ENCODE results near the gene DFFA.
"Not testable (repeated sequence)": the region's sequence is repeated elsewhere in the genome, so short reads cannot be mapped to it uniquely, and the experiment has no call there.

The DFFA gene, protein sequence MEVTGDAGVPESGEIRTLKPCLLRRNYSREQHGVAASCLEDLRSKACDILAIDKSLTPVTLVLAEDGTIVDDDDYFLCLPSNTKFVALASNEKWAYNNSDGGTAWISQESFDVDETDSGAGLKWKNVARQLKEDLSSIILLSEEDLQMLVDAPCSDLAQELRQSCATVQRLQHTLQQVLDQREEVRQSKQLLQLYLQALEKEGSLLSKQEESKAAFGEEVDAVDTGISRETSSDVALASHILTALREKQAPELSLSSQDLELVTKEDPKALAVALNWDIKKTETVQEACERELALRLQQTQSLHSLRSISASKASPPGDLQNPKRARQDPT

DNA sequence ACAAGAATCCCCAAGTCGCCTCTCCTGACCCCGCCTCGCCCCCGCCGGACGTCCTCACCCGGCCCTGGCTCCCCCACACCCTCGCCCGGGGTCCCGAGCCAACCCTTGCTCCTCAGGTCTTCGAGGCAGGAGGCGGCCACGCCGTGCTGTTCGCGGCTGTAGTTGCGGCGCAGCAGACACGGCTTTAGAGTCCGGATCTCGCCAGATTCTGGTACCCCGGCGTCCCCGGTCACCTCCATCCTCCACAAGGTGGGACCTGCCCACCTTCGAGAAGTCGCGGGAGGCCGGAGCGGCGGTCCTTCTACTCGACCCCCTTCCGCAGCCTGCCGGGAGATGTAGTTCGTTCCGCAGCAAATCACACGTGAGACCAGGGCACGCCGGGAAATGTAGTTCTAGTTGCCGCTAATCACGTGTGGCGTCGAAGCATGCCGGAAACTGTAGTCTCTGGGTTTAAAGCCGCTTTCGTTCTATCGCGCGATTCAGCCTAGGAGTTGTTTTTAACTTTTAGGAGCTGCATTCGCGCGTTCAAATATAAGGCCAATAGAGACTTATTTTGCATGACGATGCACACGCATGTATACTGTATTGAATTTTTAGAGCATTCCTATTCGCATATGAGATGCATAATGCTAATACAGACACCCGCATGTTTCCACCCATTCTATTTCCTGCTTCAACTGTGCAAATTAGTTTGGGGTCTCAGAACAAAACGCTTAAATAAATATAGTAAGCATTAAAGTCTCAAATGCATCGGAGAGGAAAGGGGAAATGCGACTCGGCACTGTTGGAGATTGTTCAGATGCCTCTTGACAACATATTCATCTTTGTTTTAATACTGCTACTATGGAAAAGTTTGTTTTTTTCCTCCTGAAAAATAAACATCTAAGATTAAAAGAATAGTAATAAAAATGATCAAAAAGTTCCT, at the start of gene DFFA:
DFFA (minus strand) TSS at position 310 of the 925 bp plus-strand sequence; CDS start at position 239, 71 bp downstream.
- peak; percentile 42 for DNase-seq

DNA sequence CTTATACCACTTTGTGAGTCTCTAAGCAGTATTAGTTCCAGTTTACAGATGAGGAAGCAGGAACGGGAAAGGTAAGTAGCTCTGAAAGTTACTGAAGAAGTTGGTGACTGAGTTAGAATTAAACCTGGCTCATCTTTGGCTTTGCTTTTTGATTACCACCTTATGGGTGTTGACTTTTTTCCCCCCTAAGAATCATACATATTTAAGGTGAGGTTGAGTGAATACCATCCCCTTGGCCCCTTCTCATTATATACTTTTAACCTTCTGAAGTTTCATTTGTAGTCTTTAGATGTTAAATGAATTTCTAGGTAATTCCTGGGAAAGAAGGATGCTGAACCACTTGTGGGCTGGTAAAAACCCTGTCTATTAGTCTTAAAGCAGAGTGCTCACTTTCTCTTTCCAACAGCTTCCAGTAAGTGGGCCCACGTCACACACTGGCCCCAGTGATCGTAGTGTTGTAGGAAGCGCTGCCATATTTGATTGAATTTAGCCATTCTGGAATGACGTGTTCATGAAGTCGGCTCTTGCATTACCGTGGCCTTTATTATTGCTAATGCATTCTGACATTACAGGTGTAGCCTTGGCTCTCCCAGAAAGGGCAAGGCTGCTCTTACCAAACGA, 49.3 kb upstream of the DFFA start:
- DNase-seq, result no peak

DNA sequence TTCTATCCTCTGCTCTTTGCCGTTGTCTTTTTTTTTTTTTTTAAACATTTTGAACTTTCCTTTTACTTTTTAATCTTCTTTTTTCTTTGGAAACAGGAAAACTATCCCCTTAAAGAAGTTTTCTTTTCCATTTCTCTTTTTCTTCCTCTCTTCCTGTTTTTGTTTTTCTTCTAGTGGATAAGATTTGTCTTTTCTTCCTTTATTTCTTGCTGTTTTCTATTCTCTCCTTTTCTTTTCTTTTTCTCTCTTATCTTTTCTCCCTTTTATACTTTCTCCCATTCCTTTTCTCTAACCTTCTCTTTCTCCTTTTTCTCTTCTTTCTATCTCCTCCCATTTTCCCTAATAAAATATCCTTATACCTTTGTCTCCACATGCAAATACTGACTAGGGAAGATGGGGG, 48.6 kb upstream of the DFFA start:
- DNase-seq, result no peak

DNA sequence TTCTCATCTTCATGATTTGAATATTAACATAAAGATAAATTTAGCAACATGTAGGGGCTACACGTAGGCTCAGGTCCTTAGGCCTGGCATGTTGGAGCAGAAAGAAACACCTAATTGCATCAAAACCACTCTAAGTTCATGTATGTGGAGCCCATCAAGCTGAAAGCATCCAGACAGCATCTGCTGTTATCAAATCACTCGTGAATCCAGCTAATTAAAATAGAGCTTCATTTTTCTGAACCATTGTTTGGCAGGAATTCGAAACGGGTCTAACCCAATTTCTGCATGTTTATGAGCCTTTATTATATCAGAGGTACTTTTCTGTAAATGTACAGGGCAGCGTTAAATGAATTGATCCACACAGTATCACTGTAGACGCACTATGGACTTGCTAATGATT, 48.2 kb upstream of the DFFA start:
- no peak for DNase-seq

DNA sequence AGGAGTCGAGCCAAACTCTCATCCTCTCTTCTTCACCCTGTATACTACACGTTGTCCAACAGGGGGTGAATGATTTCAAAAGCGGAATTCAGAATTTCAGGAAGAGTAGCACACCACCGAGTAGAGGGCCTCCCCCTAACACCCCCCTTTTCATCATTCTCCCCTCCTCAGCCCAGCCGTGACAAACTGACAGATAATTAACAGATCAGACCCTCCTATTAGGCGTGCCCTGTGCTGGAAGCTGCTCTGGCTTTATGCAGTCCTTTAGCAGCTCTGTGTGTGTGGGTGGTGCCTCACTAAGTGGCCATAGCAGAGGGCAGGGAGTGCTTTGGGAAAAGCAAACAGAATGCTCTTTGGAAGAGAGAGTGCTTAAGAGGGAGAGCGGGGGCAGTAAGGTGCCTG, 46.7 kb upstream of the DFFA start:
- no peak for DNase-seq

DNA sequence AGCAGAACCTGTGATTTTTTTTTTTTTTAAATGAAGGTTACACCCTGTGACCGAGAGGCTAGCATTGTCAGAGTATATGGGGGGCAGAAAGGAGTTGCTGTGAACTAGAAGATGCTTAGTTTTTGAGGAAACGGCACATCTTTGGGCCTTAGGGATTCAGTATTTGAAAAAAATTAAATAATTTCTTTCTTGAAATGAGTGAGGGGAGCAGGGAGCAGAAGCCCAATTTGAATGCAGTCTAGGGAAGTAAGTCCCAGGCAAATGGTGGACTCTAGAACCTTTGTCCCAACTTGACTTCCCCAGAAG, 45.3 kb upstream of the DFFA start:
- no peak for DNase-seq

DNA sequence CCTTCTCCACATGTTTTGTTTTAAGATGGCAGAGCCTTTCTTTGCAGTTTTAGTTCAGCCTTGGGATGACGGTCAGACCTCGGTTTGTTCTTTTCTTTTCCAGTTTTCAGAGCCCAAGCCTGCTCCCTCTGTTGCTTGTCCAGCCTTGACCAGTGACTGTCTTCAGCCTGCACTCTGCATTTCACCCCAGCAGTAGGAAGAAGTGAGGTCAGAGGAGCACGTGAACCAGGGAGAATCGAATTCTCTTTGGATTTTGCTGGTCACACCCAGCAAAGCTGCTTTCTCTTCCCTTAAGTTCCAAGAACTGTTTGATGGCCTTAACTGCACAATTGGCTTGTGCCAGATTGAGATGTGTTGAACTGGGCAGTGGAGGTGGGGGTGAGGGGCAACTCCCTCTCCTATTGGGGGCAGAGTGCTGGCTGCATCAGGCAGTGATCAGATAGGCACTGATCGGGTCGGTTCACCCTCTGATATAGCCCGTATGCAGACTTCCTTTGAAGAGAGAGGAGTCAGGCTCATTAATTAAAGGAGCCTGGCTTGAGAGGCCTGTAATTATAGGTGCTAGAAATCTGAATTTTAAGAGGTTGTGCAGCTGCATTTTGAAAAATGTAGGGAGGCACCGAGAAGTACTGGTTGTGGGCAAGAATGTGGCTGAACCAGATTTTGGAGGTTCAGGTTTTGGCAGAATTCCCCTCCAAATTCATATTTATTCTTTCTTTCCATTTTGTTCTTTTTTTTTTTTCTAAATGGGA, 44.8 kb upstream of the DFFA start:
- no peak for DNase-seq

DNA sequence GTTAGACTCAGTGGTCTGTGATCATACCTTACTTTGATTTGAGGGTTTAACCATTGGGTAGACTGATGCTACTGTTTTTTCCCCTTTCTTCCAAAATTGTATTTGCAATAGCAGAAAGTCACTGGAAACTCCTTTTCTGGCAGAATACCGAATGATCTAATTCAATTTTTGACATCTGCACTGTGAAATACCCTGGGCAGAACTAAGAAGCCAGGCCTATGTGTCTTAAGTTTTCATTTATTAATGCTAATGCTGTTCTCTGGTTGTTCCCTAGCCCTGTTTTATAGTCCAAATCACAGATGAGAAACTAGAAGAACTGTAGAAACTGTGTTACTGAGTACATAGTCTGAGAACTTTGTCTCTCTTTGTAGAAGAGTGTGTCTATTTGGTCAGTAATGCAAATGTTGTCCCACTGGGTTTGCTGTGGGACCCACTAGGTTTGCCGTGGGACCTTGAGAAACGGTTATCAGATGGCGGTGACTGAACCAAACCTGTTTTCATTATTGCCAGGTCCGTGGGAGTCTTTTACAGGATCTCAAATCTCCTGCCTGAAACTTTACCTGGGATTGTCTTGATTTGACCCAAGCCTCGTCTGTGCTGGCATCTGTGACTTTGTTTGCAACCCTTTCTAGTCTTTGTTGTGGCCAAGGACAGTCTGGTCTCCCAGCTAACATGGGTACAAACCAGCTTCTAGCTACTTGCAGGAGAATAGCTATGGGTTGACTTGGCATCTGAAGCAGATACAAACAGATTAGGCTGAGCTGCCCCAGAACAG, 43.8 kb upstream of the DFFA start:
- DNase-seq, result no peak

DNA sequence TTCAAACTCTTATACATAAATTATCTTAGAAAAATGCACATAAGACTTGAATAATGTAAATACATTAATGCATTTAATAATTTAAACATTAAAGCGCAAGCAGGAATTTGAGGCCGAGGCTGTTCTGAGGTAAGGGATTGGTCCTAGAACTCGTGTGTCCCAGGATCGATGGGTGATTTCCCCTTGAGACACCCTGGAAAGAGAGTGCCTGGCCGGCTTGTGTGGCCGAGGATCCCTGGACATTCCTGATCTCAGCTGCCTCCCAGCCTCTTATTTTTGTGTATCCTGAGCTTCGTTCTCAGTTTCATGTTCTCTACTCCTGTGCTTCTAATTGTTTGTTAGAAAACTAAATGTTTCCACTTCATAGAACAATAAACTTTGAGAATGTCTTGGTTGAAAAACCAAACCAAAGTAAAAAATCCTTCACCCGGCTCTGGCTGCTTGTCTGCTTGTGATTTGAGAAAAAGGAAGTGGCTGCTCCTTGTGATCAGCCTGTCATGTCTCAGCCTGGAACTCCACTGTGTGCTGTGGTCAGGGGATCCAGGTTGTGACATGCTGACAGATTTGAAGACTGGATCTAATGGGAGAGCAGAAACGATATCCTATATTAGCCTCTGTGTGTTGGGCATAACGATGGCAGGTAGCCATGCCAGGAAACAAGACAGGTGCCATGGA, 43.1 kb upstream of the DFFA start:
- no peak for DNase-seq

DNA sequence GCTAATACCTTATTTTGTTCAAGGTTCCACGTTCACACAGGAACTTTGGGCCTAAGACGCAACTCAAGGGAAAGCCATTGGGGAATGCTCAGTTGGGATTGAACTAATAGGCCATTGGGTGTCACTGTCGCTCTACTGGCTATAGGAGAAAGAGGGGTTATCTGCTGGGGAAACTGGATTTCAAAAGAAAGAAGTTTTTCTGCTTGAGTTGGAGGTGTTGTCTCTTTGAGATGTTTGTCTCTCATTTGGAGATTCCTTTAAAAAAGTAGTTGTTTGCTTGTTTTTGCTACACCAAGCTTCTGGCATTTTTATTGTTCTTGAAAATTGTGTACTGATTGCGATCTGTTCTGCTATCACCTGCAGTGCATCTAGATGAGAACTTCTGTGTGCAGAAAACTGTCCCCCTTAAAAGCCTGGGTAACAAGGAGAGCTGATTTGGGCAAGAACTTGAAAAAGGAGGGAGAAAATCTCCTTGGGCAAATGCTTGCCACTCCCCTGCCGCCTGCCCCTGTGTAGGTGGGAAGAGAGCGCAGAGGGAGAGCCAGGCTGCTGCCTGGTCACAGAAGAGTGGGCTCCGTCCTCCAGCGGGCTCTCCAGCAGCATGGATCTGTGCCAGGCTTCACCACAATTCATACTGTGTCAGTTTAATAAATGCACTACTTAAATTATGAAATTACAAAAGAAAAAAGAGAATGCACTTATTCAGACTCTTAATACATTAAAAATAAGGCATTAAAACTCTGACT, 42.3 kb upstream of the DFFA start:
- no peak for DNase-seq

DNA sequence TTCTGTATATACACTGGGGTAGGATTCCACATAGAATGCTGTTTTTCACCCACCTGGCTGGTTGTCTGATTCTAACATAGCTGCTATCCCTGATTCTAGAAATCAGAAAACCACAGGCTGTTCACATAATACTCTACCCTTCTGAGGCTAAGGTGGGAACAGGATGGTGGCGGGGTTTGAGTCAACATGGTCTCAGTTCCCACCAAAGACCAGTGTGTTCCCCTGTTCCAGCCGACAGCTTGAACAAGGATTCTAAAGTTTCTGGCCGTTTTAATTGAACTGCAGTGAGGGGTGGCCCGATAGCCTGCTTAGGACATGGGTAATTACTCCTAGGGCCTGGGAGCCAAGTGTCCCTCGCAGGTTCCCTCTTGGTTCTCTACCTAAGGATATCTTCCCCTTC, 40.9 kb upstream of the DFFA start:
- no peak for DNase-seq

DNA sequence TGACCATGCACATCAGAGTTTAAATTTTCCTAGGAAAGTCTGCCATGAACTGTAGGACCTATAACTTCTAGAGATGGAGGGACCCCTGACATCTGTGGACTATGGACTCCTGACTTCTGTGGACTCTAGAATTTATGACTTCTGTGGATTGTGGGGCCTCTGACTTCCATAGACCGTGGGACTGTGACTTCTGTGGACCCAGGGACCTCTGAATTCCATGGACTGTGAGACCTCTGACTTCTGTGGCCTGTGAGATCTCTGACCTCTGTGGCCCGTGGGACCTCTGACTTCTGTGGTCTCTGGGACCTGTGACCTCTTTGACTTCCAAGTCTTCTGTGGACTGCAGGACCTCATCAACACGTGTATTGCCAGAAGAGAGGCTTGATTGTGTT, 39.2 kb upstream of the DFFA start:
- no peak for DNase-seq

DNA sequence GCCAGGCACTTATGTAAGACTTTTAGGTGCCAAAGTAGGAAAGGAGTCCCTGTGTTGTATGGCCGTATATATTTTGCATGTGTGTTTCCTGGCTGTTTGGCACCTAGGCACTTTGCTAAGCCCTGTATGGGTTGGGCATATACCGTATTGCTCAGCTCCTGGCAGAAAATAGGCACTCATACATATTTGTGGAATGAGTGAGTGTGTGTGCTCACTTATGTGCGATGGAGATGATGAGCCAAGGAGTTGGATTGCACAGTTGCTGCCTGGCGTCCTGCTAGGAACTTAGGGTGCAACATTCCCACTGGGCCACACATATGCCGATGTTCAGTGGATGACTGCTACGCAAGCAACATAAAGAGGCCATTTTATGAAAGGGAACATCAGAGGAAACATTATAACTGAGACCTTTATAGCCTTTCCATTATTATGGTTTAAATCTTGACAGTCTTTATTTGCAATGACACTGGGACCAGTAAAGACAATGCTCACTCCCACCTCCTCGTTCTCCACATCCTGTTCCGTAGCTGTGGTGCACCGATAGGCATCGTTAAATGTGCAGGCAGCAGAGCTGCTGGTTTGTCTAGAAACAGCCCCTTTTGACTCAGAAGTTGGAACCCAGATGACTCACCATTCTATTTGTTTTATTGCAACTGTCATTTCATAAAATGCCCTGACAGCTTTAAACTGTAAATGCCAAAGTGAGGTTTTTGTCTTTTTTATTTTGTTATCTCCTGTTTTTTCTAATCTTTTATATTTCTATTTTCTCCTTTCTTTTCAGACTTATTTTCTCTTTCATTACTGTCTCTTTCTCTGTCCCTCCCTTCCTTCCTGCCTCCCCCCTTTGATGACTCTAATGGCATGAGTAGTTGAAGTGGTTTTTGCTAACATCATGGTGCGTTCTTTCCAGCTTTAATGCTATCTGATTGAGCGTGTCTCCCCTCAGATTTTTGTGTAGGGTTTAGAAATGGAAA, 38.5 kb upstream of the DFFA start:
- DNase-seq, result no peak

DNA sequence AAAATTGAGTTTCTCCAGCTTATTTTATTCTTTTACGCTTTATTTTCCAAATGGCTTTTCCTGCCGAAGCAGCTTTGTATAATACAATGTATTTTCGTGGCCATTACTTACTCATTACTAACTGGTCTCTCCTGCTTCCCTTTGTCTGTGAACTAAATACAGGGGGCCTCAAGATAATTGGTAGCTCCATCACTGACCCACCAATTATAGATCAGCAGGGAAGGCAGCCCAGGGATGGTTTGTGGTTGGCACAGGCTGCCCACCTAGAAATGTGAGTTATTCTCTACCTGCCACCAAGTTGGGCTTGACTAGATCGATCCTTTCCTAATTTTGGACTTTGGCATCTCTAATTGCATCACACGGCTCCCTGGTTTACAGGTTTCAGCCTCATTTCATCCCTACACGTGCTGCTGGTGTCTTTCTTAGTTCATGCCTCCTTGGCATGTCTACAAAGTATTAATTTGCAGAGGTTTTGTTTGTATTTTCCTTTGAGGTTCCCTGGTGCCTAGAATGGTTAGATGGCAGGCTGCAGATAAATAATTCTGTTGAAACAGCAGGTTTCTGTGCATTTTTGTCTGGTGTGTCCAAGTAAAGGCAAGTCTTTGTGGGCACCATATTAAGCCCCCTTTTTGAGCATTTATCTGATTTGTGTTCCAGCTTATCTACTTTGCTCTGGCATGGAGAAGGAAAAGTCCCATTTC, 37.6 kb upstream of the DFFA start:
- no peak for DNase-seq

DNA sequence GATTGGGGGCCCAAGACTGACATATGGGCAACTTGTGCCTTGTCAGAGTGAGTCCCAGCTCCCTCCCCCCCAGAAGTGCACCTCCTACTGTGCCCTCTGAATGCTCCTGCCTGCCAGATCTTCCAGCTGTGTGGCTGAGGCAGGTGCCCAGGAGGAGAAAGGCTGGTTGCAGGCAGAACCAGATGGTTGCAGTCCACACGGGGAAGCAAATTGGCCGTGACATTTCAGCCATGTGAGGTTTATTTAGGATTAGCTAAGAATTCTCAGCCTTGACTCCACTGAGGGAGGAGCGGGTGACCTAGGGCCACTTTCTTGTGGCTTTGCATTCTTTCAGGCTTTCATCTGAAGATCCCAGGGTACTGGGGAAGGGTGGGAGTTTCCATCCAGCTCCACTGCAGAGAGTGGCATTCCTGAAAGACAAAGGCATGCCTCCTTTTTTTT, 36.2 kb upstream of the DFFA start:
- no peak for DNase-seq

DNA sequence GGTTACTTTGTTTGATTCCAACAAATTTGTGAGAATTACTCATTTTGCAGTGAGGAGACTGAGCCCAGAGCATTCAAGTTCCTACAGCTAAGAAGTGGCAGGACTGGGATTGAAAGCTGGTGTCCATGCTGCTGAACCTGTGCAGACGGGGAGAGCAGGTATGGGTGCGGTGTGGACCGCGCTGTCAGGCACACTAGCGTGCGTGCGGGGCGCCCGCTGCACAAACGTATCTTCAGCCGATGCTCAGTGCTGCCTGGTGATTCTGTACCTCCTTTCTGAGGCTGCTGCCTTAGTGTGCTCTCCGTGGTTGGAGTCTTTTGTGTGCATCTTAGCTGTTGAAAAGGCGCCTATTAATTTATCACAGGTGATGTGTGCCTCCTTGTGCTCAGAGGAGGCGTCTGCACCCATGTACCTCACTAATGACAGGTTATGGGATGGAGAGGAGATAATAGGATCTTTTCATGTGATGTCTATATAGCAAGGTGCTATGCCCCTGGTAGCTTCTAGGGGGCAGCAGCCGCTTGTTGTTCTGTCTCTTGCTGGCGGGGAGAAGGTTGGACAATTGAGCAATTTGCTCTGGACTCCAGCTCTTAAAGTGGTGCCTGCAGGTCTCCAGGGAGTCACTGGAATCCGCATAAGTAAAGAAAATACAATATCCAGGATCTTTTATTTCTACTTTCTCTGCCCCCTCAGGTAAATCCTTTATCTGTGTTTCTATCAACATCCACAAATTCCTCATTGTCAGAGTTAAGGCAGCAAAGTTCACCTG, 35.0 kb upstream of the DFFA start:
- DNase-seq, result no peak

DNA sequence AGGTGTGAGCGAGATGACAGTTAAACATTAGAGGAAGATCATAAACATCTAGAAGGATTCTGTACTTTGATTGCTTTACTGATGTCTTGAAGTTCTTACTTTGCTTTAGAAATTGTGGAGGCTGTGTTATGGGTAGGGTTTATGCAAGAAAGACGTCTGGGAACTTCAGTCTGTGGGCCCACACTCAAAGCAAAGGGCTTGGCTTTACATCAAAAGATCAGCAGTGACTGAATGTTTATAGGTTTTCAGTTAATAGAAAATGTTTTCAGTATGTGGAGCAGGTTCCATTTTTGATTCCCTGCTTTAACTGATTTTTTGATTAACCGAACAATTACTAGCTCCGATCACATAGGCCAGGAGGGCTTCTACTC, 34.3 kb upstream of the DFFA start:
- DNase-seq, result no peak

DNA sequence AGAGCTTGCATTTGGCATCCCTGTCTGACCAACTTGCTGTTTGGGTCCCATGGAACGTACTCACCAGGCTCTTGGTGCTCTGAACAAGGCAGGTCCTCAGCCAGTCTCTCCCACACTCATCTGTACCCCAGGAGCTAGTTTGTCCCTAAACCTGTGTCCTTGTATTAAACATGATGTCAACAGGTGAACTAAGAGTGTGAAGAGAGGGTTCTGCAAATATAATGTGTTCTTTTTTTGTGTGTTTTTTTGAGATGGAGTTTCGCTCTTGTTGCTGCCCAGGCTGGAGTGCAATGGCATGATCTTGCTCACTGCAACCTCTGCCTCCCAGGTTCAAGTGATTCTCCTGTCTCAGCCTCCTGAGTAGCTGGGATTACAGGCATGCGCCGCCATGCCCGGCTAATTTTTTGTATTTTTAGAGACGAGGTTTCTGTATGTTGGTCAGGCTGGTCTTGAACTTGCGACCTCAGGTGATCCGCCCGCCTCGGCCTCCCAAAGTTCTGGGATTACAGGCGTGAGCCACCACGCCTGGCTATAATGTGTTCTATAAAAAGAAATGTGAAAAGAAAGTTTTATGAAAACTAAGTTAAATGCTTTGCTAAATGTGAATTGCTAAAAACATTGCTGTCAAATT, 33.8 kb upstream of the DFFA start:
- not testable (repeated sequence) for DNase-seq

Measured in NCI-H2107 (cell line).